Activated T-cell treated with anti-CD3 and anti-CD28 coated beads, Interleukin-2, amount 50 U/mL, for 48 hours (primary cell): ENCODE results near the gene ASCL5.
"Not testable (repeated sequence)": the region's sequence is repeated elsewhere in the genome, so short reads cannot be mapped to it uniquely, and the experiment has no call there.

Experiments used
- DNase-seq, 2 experiments: peaks; one replicate each; pipeline ENCODE4 v3.0.0-alpha.2; 2020

Gene ASCL5

GRCh38 chr1:201126832-201127754, at the start of gene ASCL5:
Gene ASCL5, minus strand, starts transcription at chr1:201127184. Its CDS starts 11,812 bp downstream, at chr1:201115372.
- DNase-seq, result no peak

GRCh38 chr1:201175820-201176500, 49.0 kb upstream of the ASCL5 start:
- no peak for DNase-seq

DNA sequence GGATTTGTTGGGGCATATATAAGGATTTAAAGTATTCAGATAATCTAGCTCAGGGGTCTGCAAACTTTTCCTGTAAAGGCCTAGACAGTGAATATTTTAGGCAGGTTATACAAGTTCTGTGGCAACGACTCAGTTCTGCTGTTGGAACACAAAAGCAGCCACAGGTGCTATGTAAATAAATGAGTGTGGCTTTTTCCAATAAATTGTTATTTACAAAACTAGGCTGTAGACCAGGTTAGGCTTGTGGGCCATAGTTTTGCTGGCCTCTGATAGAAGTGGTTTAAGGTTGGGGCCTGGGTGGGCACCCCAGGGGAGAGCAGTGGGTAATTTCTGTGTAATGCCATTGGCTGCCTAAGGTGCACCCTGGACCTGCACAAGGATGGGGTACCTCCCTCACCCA, 46.8 kb upstream of the ASCL5 start:
- DNase-seq, result no peak

DNA sequence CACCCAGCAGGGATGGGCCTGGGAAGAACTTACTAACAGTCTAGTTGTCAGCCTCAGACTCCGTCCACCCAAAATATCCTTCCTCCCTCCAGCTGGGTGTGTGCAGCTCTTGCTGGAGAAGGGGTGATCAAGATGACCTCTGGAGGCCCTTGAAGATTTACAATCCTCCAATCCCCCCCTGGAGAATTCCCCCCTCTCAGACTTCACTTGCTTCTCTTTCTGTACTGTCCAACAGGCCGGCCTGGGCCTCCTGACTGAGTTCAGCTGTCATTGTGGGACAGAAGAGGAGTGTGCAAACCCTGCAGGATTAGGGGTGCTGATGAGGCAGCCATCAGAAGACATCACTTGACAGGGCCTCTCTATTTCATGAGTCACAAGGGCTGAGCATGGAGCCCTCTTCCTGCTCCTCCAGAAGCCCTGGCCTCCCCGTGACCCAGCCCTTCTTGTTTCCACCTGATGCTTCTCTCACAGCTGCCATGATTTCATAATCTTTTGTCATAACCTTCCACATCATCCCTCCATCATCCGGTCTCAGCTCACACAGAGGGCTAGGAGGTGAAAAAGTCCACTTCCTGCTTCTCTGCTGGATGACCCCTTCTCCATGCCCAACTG, 46.1 kb upstream of the ASCL5 start:
- DNase-seq, result no peak

- no peak for DNase-seq
Measured at GRCh38 chr1:201172326-201172725, 45.3 kb upstream of the ASCL5 start.

GRCh38 chr1:201171063-201172036, 44.4 kb upstream of the ASCL5 start:
- peak; percentile 72 to 82 for DNase-seq

DNA sequence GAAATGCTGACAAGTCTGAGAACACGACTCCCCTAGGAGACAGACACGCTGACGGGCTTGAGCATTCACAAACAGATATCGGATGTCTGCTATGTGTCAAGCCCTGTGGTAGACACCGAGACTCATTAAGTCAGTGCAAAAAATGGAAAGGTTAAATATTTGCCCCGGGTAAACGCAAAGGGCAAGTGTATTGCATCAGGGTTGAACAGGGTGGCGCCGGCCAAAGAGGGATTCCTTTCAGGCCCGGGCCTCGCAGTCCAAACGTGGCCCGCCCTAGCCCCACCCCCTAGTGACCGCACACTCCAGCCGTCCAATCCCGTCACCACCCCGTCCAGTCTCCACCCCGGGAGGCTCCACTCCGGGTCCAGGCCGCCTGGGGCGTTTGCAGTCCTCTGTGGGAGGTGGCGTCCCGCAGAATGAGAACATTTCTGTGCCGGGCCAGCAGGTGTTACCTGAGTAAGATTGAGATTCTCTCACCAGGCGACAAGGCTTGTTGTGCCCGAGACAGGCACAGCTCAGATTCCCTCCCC, 43.6 kb upstream of the ASCL5 start:
- DNase-seq, result peak; percentile 86 to 89

DNA sequence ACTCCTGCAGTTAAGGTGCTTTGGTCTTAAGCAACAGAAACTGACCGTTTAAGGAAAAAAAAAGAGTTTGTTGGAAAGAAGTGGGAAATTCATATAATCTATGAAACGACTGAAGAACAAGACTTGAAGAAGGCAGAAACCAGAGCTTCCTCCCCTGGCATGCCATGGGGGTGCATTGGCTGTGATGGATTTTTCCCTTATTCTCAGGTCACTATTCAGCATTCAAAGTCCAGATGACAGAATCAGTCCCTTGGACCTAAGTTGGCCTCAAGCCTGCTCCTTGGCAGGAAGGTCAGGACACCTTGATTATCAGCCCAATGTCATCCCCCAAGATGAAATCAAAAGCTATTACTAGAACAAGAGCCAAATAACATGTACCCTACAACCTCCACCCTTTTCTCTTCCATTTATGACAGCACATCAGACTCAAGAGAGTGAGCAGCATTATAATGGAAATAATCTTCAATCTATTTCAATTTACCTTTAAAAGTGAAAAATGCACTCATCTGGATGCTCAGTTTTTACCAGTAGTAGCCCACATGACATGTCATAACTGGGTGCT, 43.1 kb upstream of the ASCL5 start:
- no peak for DNase-seq

- DNase-seq, result no peak
Measured at GRCh38 chr1:201169203-201169602, 42.2 kb upstream of the ASCL5 start.

- DNase-seq, result no peak
Measured at GRCh38 chr1:201167041-201167991, 40.3 kb upstream of the ASCL5 start.

GRCh38 chr1:201164645-201165044, 37.7 kb upstream of the ASCL5 start:
- DNase-seq, result no peak

DNA sequence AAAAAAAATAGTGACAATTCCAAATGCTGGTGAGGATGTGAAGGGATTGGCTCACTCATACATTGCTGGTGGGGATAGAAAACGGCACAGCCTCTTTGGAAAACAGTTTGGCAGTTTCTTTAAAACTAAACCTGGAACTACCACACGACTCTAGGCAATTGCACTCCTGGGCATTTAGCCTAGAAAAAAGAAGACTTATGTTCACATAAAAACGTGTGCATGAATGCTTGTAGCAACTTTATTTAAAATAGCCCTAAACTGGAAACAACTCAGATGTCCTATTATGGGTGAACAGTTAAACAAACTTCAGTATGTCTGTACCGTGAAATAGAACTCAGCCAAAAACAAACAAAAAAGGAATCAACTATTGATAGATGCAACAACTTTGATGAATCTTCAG, 36.7 kb upstream of the ASCL5 start:
- DNase-seq, result no peak

- not testable (repeated sequence) for DNase-seq
Measured at GRCh38 chr1:201163036-201163435, 36.1 kb upstream of the ASCL5 start.

GRCh38 chr1:201157949-201158348, 31.0 kb upstream of the ASCL5 start:
- DNase-seq, result no peak

DNA sequence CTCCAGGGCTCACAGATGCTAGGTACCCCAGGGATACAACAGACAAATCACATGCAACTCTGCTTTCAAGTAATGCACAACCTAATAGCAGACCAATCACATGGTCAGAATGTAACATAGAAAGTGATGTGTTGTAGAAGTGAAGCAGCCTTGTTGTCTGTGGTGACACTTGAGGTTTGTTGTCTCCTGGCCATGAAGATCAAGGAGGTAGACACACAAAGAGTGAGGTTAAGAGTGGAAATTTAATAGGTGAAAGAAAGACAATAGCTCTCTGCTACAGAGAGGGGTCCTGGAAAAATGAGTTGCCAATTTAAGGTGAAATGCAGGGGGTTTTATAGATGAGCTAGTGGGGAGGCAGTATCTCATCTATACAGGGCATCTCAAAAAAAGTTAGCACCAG, 29.8 kb upstream of the ASCL5 start:
- DNase-seq, result no peak

DNA sequence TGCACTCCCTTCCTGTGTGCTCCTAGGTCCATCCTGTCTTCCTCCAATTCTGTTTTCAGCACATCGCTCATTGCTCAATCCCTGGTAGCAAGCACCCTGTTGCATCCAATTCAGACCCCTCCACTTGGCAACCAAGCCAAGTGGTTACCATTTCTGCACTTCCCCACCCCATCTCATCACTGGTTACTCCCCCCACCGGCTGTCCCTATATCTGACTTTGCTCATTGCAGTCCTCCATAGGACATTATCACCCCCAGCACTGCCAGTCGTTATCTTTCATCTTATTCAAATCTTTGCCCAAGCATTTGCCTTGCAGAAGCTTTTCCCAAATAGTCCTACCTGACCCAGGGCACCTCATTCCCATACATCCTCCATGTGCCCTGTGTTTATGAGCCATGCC, 29.4 kb upstream of the ASCL5 start:
- DNase-seq, result no peak

GRCh38 chr1:201155354-201155753, 28.4 kb upstream of the ASCL5 start:
- no peak for DNase-seq

DNA sequence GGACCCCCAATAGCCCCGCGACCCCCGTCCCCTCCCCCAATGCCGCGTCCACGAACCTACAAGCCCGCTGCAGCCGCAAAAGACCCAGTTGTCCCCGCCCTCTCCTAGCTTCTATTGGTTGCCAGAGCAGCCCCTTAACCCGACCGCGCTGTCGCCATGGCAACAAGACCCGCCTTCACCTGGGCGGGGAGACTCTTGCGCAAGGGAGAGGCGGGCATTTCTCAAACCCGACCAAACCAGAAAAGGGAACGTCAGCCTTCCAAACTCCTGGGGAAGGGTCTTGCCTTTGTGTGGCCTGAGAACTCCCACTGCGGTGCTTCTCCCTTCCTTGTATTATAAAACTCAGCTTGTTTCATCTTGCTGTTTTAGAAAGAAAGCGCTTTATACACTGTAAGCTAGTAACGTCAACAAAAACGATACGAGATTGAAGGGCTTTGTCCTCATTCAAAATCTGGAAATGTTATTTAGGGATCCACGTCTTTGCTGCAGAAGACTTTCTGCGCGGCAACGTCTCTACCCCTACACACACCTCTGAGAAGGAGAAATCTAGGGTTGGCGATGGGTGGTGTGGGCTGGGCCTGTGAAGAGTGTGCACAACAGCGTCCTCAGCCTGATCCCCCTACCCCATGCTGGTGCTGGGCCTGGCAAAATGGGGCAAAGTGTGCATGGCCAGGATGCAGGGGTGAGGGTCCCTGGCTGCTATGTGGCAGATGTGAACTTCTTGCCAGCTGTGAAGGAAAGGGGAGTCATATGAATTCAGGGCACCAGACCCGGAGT, 27.6 kb upstream of the ASCL5 start, which contains the start of gene TMEM9:
Gene TMEM9, minus strand, starts transcription at position 86 of the 777 bp plus-strand sequence. CDS start 551 bp downstream, outside the sequence.
- DNase-seq, result peak; percentile 99 to 100
